GM12891 (cell line): ENCODE measurements around the gene NOP16.

Experiments
- DNase-seq: peaks from one replicate; pipeline ENCODE4 v3.0.0; 2011; ENCODE audit warnings: low spot score; ENCODE audit not compliant: insufficient read length
- FAIRE-seq: peaks from 2 replicates; lab custom pipeline; 2011; peaks lifted over from hg19 to GRCh38; lab: Jason Lieb, UNC
- PAX5 ChIP-seq: IDR thresholded peaks from 2 replicates; pipeline ENCODE4 v1.6.1; 2011; ENCODE audit warnings: low read length, moderate library complexity, mild to moderate bottlenecking; ENCODE audit not compliant: insufficient read depth, severe bottlenecking
- POLR2A ChIP-seq: IDR thresholded peaks from 2 replicates; pipeline ENCODE4 v1.6.1; 2011; ENCODE audit warnings: low read depth, low read length, control low read depth
- POLR2AphosphoS5 ChIP-seq: IDR thresholded peaks from 2 replicates; pipeline ENCODE4 v1.6.1; 2011; ENCODE audit warnings: low read depth, low read length, control low read depth
- POU2F2 ChIP-seq: IDR thresholded peaks from 2 replicates; pipeline ENCODE4 v1.6.1; 2011; ENCODE audit warnings: low read depth, mild to moderate bottlenecking, control low read depth, low read length, moderate library complexity
- SPI1 ChIP-seq: IDR thresholded peaks from 2 replicates; pipeline ENCODE4 v1.6.1; 2011; ENCODE audit warnings: low read depth, low read length, control low read depth
- TAF1 ChIP-seq: IDR thresholded peaks from 2 replicates; pipeline ENCODE4 v1.6.1; 2011; ENCODE audit warnings: low read depth, low read length, control low read depth

Gene NOP16

DNA sequence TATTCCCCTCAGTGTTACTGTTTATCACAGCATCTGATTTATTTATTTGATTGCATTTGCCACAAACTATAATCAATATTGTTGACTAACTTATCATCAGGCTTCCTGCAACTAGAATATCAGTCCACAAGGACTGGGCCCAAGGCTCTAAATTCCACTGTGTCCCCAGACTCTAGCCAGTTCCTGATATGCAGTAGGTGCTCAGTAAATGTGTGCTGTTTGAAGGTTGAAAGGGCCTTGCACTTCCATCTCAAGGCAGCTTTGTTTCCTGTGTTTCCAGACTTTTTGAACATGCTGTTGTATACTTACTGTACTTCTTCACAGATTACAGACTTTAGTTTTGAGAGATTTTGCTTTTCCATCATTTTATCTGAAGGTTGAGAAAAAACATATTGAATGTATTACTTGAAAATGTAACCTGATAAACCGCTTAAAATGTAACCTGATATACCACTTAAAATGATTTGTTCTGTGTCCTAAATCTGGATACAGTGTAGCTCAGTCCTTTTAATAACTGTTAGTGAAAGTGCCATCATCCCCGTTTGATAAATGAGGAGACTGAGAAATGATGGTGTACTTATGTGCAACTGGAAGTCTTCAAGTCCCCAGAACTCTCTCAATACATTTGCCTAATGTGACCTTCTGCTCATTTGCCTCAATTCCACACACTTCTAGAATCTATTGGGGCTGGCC is 45.5 kb downstream of the NOP16 start:
- no peak for DNase-seq
- no peak for FAIRE-seq

GRCh38 chr5:176342158-176342483 is 46.3 kb downstream of the NOP16 start:
- DNase-seq (no peak), FAIRE-seq (no peak)

More for the DNA sequence above, 45.5 kb downstream of the NOP16 start:
- TF ChIP-seq PAX5 (no peak), POU2F2 (no peak), POLR2AphosphoS5 (no peak), SPI1 (no peak), TAF1 (no peak), POLR2A (no peak)

DNA sequence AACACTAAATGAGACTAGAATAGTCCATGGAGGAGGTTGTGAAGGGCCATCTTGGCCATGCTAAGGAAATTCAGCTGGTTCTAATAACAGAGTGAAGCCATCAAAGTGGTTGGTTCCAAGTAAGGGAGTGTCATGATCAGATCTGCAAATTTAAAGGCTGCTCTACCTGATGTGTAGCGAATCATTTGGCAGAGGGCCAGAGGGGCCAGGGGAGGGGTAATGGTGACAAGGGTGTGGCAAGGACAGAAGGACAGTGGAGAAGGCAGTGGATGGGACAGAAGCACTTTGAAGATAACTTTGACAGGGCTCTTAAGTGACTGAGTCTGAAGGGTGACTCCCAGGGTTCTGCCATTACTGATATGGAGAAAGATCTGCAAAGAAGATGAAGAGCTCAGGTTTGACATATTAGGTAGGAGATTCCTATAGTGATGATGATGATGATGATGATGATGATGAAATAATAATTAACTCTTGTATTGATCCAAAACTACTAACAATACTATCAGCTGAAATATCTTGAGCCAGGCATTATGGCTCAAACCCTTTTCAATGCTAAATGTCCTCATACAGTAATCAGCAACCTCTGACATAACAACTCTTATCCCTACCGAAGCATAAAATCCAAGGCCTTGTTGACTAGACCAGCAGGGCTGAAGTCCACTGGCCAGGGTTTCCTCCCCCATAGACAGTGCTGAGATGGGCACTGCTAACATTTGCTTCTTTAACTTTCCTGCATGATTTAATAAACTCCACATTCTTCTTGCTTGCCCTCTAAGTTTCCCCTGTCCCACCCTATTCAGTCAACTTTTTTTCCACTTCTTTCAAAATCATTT is 46.9 kb downstream of the NOP16 start:
- DNase-seq (no peak), FAIRE-seq (no peak)
- TF ChIP-seq PAX5 (no peak), TAF1 (no peak), POLR2A (no peak), POLR2AphosphoS5 (no peak), SPI1 (no peak), POU2F2 (no peak)

More at GRCh38 chr5:176342158-176342483, 46.3 kb downstream of the NOP16 start:
- TF ChIP-seq PAX5 = no peak
- TF ChIP-seq TAF1 = no peak
- no peak for TF ChIP-seq POU2F2
- TF ChIP-seq POLR2AphosphoS5 = no peak
- no peak for TF ChIP-seq POLR2A
- no peak for TF ChIP-seq SPI1

GRCh38 chr5:176339304-176339703 is 49.1 kb downstream of the NOP16 start:
- DNase-seq (no peak), FAIRE-seq (no peak)
- TF ChIP-seq PAX5 (no peak), SPI1 (no peak), POLR2A (no peak), POLR2AphosphoS5 (no peak), TAF1 (no peak), POU2F2 (no peak)

GRCh38 chr5:176337913-176338312 is 50.5 kb downstream of the NOP16 start:
- DNase-seq = no peak
- no peak for FAIRE-seq
- TF ChIP-seq TAF1 (no peak), PAX5 (no peak), POLR2A (no peak)

DNA sequence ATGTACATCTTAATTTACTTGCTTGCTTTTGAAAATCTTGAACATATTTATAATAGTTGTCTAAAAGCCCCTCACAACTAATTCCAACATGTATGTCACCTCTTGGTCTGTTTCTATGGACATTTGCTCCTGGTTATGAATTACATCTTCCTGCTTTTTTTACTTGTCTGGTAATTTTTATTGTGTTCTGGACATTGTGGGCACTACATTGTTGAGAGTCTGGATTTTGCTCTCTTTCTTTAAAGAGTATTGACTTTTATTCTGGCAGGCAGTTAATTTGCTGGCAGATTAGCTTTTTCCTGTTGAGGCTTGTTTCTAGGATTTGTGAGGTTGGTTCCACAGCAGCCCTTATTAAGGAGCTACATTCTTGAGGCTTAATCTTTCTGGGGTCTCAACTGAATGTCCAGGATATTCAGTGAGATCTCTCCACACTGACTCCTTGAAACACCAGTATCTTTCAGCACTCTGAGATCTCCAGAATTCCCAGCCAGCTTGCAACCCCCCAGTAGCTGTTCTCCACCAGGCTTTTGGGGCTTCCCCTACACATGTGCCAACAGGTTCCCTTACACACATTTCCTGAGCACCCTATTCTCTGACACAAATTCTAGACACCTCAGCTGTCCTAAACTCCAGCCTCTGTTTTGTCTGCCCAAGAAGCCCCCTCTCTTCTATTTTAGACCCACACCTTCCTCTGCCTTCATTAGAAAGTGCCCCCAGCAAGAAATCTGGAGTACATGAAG is 54.2 kb downstream of the NOP16 start:
- no peak for FAIRE-seq
- DNase-seq = no peak
- TF ChIP-seq POLR2A (no peak), POLR2AphosphoS5 (no peak), TAF1 (no peak), SPI1 (no peak), PAX5 (no peak), POU2F2 (no peak)
